PC-9 (cell line): ENCODE data around the gene DUSP2. TPM values are rescaled to one million over a fixed set of nuclear protein-coding genes. Genes with fewer than 3 reads are reported as not detected.

ENCODE experiments used
- BruUV-seq: library from RNA; stranded (reverse); fragments of 400-500 nt; replicated peaks from 2 replicates; lab custom pipeline; 2021; lab: Mats Ljungman, UMichigan
- CTCF ChIA-PET: fragments of 300-600 bp; sonication (Branson Sonifier 250); formaldehyde crosslinking; loops from one replicate; lab custom pipeline; 2022; ENCODE audit warnings: antibody characterized with exemption; lab: Charles Lee
- POLR2A ChIA-PET: fragments of 300-600 bp; sonication (Branson Sonifier 250); formaldehyde crosslinking; loops from one replicate; lab custom pipeline; 2022; ENCODE audit warnings: antibody characterized with exemption; ENCODE audit not compliant: unreplicated experiment; lab: Charles Lee
- DNase-seq, 2 experiments: peaks; one replicate each; pipeline versions ENCODE4 v3.0.0 to v3.0.0-alpha.2; 2015 to 2022; ENCODE audit warnings: mixed read lengths in 1 of 2
- H2AFZ ChIP-seq: fragments of 200-600 bp; sonication (generic); 2 replicates; pipeline ENCODE4 v1.8.1; 2017; ENCODE audit warnings: antibody characterized with exemption
- H3F3A ChIP-seq: fragments of 200-600 bp; sonication (generic); 2 replicates; pipeline ENCODE4 v1.8.1; 2017; ENCODE audit warnings: antibody characterized with exemption, mild to moderate bottlenecking, low read depth; ENCODE audit not compliant: insufficient read depth
- H3K27ac ChIP-seq: fragments of 200-600 bp; sonication (generic); 2 replicates; pipeline ENCODE4 v1.6.1; 2016; ENCODE audit warnings: mixed run types
- H3K27me3 ChIP-seq: fragments of 200-600 bp; sonication (generic); 2 replicates; pipeline ENCODE4 v1.6.1; 2016; ENCODE audit warnings: low read depth, mixed run types; ENCODE audit not compliant: insufficient read depth
- H3K36me3 ChIP-seq: fragments of 200-600 bp; sonication (generic); 2 replicates; pipeline ENCODE4 v1.6.1; 2016; ENCODE audit warnings: low read depth, mixed run types
- H3K4me1 ChIP-seq: fragments of 200-600 bp; sonication (generic); replicated peaks from 2 replicates; pipeline ENCODE4 v1.6.1; 2016; ENCODE audit warnings: mixed run types; ENCODE audit not compliant: insufficient read depth
- H3K4me2 ChIP-seq: fragments of 200-600 bp; sonication (generic); 2 replicates; pipeline ENCODE4 v1.6.1; 2017; ENCODE audit warnings: mixed run types
- H3K4me3 ChIP-seq: fragments of 200-600 bp; sonication (generic); 2 replicates; pipeline ENCODE4 v1.6.1; 2016; ENCODE audit warnings: mixed run types
- H3K79me2 ChIP-seq: fragments of 200-600 bp; sonication (generic); 2 replicates; pipeline ENCODE4 v1.6.1; 2017; ENCODE audit warnings: low read depth, mixed run types
- H3K9me2 ChIP-seq: fragments of 200-600 bp; sonication (generic); 2 replicates; pipeline ENCODE4 v1.8.1; 2017; ENCODE audit warnings: mild to moderate bottlenecking; ENCODE audit not compliant: insufficient read depth
- H3K9me3 ChIP-seq: fragments of 200-600 bp; sonication (generic); 2 replicates; pipeline ENCODE4 v1.8.1; 2016; ENCODE audit warnings: low read depth; ENCODE audit not compliant: insufficient read depth
- H4K20me1 ChIP-seq: fragments of 200-600 bp; sonication (generic); 2 replicates; pipeline ENCODE4 v1.8.1; 2017; ENCODE audit not compliant: insufficient read depth
- EZH2 ChIP-seq: fragments of 200-600 bp; sonication (generic); IDR thresholded peaks from 2 replicates; pipeline ENCODE4 v1.8.0; 2017; ENCODE audit warnings: antibody characterized with exemption, low read depth
- intact Hi-C: fragments of 100-400 bp; cut with micrococcal nuclease; formaldehyde crosslinking; loops from one replicate; pipeline ENCODE4 v1.10.0; 2022; ENCODE audit not compliant: unreplicated experiment
- total RNA-seq: library from RNA; stranded (reverse); gene quantifications from 2 replicates; pipeline ENCODE4 v1.2.3, GENCODE V29; 2021
- TF ChIP-seq, protein P1 (sequence below): fragments of 200-600 bp; sonication (generic); conservative IDR thresholded peaks from 2 replicates; pipeline ENCODE4 v1.6.1; 2017; ENCODE audit warnings: mixed run types, antibody characterized with exemption, mild to moderate bottlenecking, moderate library complexity

Gene DUSP2
- total RNA-seq, 1 experiment from 2014 or later: 4.0 TPM

DNA sequence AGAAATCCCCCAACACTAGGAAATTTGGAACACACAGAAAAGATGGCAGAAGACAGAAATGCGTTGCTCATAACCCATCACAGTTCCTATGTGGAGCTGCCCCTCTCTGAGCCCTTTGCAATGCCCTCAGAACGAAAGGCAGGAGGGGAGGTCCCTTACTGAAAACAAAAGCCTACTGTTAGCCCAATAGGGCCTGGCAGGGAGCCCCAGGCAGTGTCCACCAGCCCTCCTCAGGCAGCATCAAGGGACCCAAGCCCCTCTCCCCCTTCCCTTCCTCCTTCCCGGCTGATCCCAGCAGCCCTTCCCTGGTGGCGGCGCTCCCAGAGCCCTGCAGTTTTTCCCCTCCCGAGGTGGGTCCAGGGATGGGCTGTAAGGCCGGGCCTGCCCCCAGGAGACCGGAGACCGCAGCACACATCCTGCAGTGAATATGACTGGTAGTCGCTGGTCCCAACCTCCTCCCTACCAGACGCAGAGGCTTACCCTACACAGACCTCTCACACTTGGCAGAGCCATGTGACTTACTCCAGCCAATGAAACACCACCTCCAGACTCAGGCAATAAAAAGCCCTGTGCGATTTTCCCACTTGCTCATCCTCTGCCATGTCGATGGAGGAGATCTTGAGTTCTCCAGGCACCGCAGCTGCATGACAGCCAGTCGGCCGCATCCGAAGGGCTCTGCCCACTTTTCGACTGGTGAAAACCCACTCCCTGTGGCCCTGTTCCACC is 19.4 kb upstream of the DUSP2 start:
- no peak overlapping the region for H3K4me3 ChIP-seq
- TF ChIP-seq, protein P1, sequence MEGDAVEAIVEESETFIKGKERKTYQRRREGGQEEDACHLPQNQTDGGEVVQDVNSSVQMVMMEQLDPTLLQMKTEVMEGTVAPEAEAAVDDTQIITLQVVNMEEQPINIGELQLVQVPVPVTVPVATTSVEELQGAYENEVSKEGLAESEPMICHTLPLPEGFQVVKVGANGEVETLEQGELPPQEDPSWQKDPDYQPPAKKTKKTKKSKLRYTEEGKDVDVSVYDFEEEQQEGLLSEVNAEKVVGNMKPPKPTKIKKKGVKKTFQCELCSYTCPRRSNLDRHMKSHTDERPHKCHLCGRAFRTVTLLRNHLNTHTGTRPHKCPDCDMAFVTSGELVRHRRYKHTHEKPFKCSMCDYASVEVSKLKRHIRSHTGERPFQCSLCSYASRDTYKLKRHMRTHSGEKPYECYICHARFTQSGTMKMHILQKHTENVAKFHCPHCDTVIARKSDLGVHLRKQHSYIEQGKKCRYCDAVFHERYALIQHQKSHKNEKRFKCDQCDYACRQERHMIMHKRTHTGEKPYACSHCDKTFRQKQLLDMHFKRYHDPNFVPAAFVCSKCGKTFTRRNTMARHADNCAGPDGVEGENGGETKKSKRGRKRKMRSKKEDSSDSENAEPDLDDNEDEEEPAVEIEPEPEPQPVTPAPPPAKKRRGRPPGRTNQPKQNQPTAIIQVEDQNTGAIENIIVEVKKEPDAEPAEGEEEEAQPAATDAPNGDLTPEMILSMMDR: no peak
- TF ChIP-seq EZH2: no peak
- H3K4me2 ChIP-seq: no peak overlapping the region
- H3K79me2 ChIP-seq: no peaks in the 10 kb centered on the region
- ChIA-PET CTCF (no interaction called here), POLR2A (no interaction called here)
- intact Hi-C loops: no loop called here
- no peaks in the 10 kb centered on the region for H3K4me1 ChIP-seq
- no peak overlapping the region for H3K27ac ChIP-seq
- no peak for DNase-seq
- no peaks in the 10 kb centered on the region for H4K20me1 ChIP-seq
- no peaks in the 10 kb centered on the region for H3K9me3 ChIP-seq
- no TSS peak for BruUV-seq
- no peaks in the 10 kb centered on the region for H3K36me3 ChIP-seq
- H2AFZ ChIP-seq: no peak overlapping the region
- no peaks in the 10 kb centered on the region for H3F3A ChIP-seq
- peaks cover 2% of the 10 kb centered on the region; the same call in 1 of the 2 replicates for H3K27me3 ChIP-seq
- H3K9me2 ChIP-seq: no peaks in the 10 kb centered on the region

DNA sequence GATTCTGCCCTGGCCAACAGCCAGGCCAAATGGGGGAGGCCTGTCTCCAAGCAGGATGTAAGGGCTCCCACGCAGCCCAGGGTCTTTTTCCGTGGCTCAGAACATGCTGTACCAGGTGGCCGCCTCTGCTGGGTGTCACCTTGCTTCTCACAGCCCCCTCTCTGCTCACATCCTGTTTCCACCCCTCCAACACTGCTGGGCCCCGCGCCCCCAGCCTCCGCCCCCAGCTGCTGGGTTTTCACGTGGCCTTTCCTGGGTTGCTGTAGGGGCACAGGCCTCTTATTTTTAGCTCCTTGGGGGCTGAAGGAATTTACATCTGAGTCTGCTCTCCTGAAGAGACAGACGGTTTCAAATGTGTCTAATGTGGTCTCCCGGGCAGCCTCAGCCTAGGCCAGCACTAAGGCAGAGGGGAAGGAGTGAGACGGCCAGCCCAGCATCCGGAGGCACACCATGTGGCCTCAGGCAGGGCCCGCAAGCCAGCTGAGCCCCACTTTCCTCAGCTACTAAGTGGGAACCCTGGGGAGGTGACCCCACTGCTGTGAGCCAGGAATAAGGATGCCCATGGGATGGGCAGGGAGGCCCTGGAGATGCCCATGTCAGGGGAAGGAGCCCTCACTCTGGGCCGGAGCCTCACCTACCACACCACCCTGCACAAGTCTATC is 18.7 kb upstream of the DUSP2 start:
- Histone ChIP-seq H3K27ac (no peak overlapping the region), H3K9me2 (no peaks in the 10 kb centered on the region), H3K4me3 (no peak overlapping the region), H4K20me1 (no peaks in the 10 kb centered on the region), H3K36me3 (no peaks in the 10 kb centered on the region), H3K4me2 (no peak overlapping the region), H3K9me3 (no peaks in the 10 kb centered on the region), H3K27me3 (peaks cover 8% of the 10 kb centered on the region; the same call in 1 of the 2 replicates), H3K79me2 (no peaks in the 10 kb centered on the region), H2AFZ (no peak overlapping the region), H3F3A (no peaks in the 10 kb centered on the region), H3K4me1 (no peaks in the 10 kb centered on the region)
- intact Hi-C loops: no loop called here
- CTCF ChIA-PET: no interaction called here
- no peak for DNase-seq
- no peak for TF ChIP-seq EZH2
- TF ChIP-seq, protein P1: no peak
- POLR2A ChIA-PET: no interaction called here
- no TSS peak for BruUV-seq

DNA sequence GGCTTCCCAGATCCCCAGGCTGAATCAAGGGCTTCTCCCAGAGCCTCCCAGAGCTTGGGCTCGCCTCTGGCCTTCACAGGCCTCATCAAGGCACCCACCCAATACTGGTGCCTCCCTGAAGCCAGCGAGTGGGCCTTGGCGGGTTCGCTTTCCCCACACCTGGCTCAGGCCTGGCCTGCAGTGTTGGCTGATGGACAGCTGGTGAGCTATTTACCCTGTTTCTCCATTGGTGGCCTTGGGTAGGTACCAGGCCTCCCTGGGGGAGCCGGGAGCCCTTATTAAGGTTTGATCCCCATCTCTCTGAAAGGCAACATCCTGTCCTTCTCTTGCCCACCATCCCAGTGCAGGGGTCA is 18.2 kb upstream of the DUSP2 start:
- Histone ChIP-seq H4K20me1 (no peaks in the 10 kb centered on the region), H3K27ac (no peak overlapping the region), H3K4me2 (no peak overlapping the region), H3K4me1 (no peaks in the 10 kb centered on the region), H2AFZ (no peak overlapping the region), H3K9me3 (no peaks in the 10 kb centered on the region), H3K4me3 (no peak overlapping the region), H3F3A (no peaks in the 10 kb centered on the region), H3K36me3 (no peaks in the 10 kb centered on the region), H3K9me2 (no peaks in the 10 kb centered on the region), H3K27me3 (peaks cover 13% of the 10 kb centered on the region; the same call in 1 of the 2 replicates), H3K79me2 (no peaks in the 10 kb centered on the region)
- no peak for DNase-seq
- intact Hi-C loops: no loop called here
- TF ChIP-seq EZH2: no peak
- TF ChIP-seq, protein P1: no peak
- ChIA-PET POLR2A (no interaction called here), CTCF (no interaction called here)
- no TSS peak for BruUV-seq
